Body of pancreas (tissue), 4 donors: Measurements from ENCODE around the gene TINCR. TPM values are rescaled to one million over a fixed set of nuclear protein-coding genes. Genes with fewer than 3 reads are reported as not detected.

Experiments used
- ATAC-seq: fragments of 150-250 bp; one replicate; pipeline ENCODE4 v1.9.1; 2016
- DNase-seq, 4 donors: peaks; one replicate each; pipeline ENCODE4 v3.0.0-alpha.2; 2019
- H3K27ac ChIP-seq, 4 donors: fragments of 200-600 bp; sonication (generic); 1 replicate in 3 of 4; 2 replicates in 1 of 4; pipeline versions ENCODE4 v1.5.1 to v1.6.1; 2016 to 2019; ENCODE audit warnings: mild to moderate bottlenecking in 1 of 4, mixed read lengths in 1 of 4, moderate library complexity in 1 of 4
- H3K27me3 ChIP-seq, 2 donors: fragments of 200-600 bp; sonication (generic); one replicate each; pipeline ENCODE4 v1.6.0; 2016; ENCODE audit warnings: mild to moderate bottlenecking in 1 of 2
- H3K36me3 ChIP-seq, 2 donors: fragments of 200-600 bp; sonication (generic); replicated peaks in 1 of 2; 2 replicates each; pipeline ENCODE4 v1.5.1; 2016; ENCODE audit warnings: low read depth in 2 of 2; ENCODE audit not compliant: insufficient read depth in 1 of 2
- H3K4me1 ChIP-seq: fragments of 200-600 bp; sonication (generic); one replicate; pipeline ENCODE4 v1.6.0; 2016
- H3K4me3 ChIP-seq, 2 donors: fragments of 200-600 bp; sonication (generic); 1 replicate in 1 of 2; 2 replicates in 1 of 2; pipeline ENCODE4 v1.5.1; 2016 to 2019
- H3K9me3 ChIP-seq, 3 donors: fragments of 200-600 bp; sonication (generic); 1 replicate in 2 of 3; 2 replicates in 1 of 3; pipeline ENCODE4 v1.5.1; 2016
- POLR2A ChIP-seq, 3 donors: fragments of 450-650 bp; IDR thresholded peaks; one replicate each; pipeline ENCODE4 v1.6.1; 2016; ENCODE audit warnings: antibody characterized with exemption in 3 of 3, mild to moderate bottlenecking in 2 of 3
- WGBS, 2 donors: methylation state at CpG; one replicate each; pipeline ENCODE4 v1.1.5; 2017; 5-methylcytosine and 5-hydroxymethylcytosine counted together
- intact Hi-C: fragments of 100-400 bp; cut with DNase I; formaldehyde crosslinking; loops from one replicate; pipeline ENCODE4 v1.15.1; 2023
- total RNA-seq, 2 donors: library from RNA; depleted of rRNA; stranded (reverse); fragments of >200 nt; gene quantifications; one replicate each; pipeline ENCODE4 v1.1.0, GENCODE V29; 2016
- TF ChIP-seq, protein P1 (sequence below), 7 experiments: fragments of 450-650 bp in 4 of 7; fragments of 200-600 bp in 3 of 7; sonication (generic) in 3 of 7; IDR thresholded peaks; one replicate each; pipeline ENCODE4 v1.5.1; 2016 to 2019; ENCODE audit warnings: antibody characterized with exemption in 7 of 7

TINCR gene
- total RNA-seq, 2 donors from 2014 or later: 0.52 TPM; not detected in 1

- H3K36me3 ChIP-seq: no peaks in the 10 kb centered on the region
- no peak overlapping the region for H3K4me3 ChIP-seq
- TF ChIP-seq, protein P1, sequence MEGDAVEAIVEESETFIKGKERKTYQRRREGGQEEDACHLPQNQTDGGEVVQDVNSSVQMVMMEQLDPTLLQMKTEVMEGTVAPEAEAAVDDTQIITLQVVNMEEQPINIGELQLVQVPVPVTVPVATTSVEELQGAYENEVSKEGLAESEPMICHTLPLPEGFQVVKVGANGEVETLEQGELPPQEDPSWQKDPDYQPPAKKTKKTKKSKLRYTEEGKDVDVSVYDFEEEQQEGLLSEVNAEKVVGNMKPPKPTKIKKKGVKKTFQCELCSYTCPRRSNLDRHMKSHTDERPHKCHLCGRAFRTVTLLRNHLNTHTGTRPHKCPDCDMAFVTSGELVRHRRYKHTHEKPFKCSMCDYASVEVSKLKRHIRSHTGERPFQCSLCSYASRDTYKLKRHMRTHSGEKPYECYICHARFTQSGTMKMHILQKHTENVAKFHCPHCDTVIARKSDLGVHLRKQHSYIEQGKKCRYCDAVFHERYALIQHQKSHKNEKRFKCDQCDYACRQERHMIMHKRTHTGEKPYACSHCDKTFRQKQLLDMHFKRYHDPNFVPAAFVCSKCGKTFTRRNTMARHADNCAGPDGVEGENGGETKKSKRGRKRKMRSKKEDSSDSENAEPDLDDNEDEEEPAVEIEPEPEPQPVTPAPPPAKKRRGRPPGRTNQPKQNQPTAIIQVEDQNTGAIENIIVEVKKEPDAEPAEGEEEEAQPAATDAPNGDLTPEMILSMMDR (IDR thresholded peaks at IDR 0.05): no peak
- no peak for TF ChIP-seq POLR2A (IDR thresholded peaks at IDR 0.05)
- WGBS, 2 donors: 45 to 47% methylated on average over 6 to 9 of the region's 9 CpGs
- no peaks in the 10 kb centered on the region for H3K9me3 ChIP-seq
- intact Hi-C loops: no loop called here
- H3K27me3 ChIP-seq: no peaks in the 10 kb centered on the region
- ATAC-seq: no peak
- DNase-seq: no peak
- no peaks in the 10 kb centered on the region for H3K4me1 ChIP-seq
- H3K27ac ChIP-seq: no peak overlapping the region
These were observed 13.9 kb downstream of the TINCR start for GRCh38 chr19:5553892-5554291.

GRCh38 chr19:5547881-5548280 lies 19.9 kb downstream of the TINCR start:
- H3K27ac ChIP-seq: no peak overlapping the region
- H3K9me3 ChIP-seq: no peaks in the 10 kb centered on the region
- WGBS, 2 donors: 37 to 42% methylated on average over 8 of the region's 8 CpGs
- DNase-seq (no peak), ATAC-seq (no peak)
- no peaks in the 10 kb centered on the region for H3K4me1 ChIP-seq
- no peaks in the 10 kb centered on the region for H3K36me3 ChIP-seq
- no peak overlapping the region for H3K4me3 ChIP-seq
- no peak for TF ChIP-seq POLR2A (IDR thresholded peaks at IDR 0.05)
- TF ChIP-seq, protein P1 (IDR thresholded peaks at IDR 0.05): peak in 4 of 7 experiments; percentile 17 to 31 (median 22)
- H3K27me3 ChIP-seq: no peaks in the 10 kb centered on the region
- intact Hi-C loops: no loop called here

DNA sequence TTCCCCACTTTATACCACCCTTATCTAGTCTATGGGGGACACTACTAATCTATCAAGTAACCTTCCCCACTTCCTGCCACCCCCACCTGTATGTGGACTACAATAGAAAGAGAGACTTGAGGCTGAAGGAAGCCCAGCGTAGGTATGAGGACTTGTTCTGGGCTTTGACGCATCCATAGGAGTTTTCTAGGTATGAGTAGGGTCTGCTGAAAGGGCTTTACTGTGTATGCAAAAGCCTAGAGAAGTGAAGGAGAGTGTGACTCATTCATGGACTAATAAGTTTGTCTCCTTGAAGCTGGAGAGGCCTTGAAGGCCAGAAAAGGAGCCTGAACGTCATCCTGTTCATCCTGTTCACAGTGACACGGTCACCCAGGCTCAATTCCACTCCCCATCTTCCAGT lies 21.8 kb downstream of the TINCR start:
- Histone ChIP-seq H3K36me3 (no peaks in the 10 kb centered on the region), H3K4me3 (no peak overlapping the region), H3K9me3 (no peaks in the 10 kb centered on the region), H3K4me1 (no peaks in the 10 kb centered on the region), H3K27ac (no peak overlapping the region), H3K27me3 (no peaks in the 10 kb centered on the region)
- TF ChIP-seq POLR2A (IDR thresholded peaks at IDR 0.05): no peak
- TF ChIP-seq, protein P1 (IDR thresholded peaks at IDR 0.05): no peak
- intact Hi-C loops: no loop called here
- 83 to 86% methylated on average over 4 of the region's 4 CpGs for WGBS, 2 donors
- ATAC-seq: no peak
- DNase-seq: no peak

GRCh38 chr19:5545051-5545450 lies 22.7 kb downstream of the TINCR start:
- intact Hi-C loops: no loop called here
- Histone ChIP-seq H3K4me1 (no peaks in the 10 kb centered on the region), H3K36me3 (no peaks in the 10 kb centered on the region), H3K4me3 (no peak overlapping the region), H3K9me3 (no peaks in the 10 kb centered on the region), H3K27me3 (no peaks in the 10 kb centered on the region), H3K27ac (no peak overlapping the region)
- 76 to 81% methylated on average over 5 of the region's 5 CpGs for WGBS, 2 donors
- no peak for TF ChIP-seq POLR2A (IDR thresholded peaks at IDR 0.05)
- TF ChIP-seq, protein P1 (IDR thresholded peaks at IDR 0.05): no peak
- DNase-seq (no peak), ATAC-seq (no peak)

DNA sequence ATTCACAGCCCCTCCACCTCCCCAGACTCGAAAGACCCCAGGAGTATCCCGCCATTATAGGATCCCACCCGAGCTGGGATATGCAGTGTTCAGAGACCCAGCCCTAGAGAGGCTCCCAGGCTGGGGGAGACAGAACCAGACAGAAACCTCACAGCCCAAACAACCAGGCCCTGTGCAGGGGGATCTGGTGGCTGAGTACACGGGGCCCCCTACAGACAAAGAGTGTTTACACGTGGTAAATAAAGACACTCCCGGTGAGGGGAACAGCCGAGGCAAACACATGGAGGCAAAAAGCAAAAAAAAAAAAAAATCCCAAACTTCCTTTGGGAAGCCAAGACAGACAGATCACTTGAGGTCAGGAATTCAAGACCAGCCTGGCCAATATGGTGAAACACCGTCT lies 25.1 kb downstream of the TINCR start:
- 39 to 47% methylated on average over 8 of the region's 8 CpGs for WGBS, 2 donors
- TF ChIP-seq, protein P1 (IDR thresholded peaks at IDR 0.05): no peak
- no peak for TF ChIP-seq POLR2A (IDR thresholded peaks at IDR 0.05)
- no peak overlapping the region for H3K27ac ChIP-seq
- no peaks in the 10 kb centered on the region for H3K27me3 ChIP-seq
- H3K9me3 ChIP-seq: no peaks in the 10 kb centered on the region
- no peak for ATAC-seq
- no peak for DNase-seq
- no peaks in the 10 kb centered on the region for H3K4me1 ChIP-seq
- no peaks in the 10 kb centered on the region for H3K36me3 ChIP-seq
- no peak overlapping the region for H3K4me3 ChIP-seq
- intact Hi-C loops: no loop called here
